Measurements from ENCODE around the gene PABPN1L.

DNA sequence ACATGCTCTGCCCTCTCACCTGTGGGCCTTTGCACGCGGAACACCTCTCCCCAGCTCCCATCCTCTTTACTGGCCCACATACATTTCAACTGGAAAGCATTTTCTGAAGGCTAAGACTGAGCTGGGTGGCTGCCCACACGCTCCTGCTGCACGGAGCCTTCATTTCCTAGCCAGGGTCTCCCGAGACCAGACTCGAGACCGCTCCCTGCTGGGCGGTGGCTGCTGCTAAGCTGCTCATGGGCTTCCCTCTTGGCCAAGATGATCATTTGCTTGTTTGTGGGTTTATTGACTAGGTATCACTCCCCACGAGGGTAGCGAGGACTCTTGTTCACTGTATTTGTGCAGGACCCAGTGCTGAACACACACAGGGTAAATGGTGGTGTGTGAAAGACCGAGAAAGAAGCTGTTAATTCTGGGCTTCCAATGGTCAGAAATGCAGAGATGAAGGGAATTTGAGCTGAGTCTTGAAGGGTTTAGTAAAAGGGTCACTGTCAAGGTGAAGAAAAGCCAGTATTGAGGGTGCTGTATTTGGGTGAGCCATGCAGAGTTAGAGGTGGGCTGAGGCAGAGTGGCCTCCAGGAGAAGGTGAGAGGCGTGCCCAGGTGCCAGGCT, 8.6 kb downstream of the PABPN1L start:
- TF ChIP-seq, protein P1, sequence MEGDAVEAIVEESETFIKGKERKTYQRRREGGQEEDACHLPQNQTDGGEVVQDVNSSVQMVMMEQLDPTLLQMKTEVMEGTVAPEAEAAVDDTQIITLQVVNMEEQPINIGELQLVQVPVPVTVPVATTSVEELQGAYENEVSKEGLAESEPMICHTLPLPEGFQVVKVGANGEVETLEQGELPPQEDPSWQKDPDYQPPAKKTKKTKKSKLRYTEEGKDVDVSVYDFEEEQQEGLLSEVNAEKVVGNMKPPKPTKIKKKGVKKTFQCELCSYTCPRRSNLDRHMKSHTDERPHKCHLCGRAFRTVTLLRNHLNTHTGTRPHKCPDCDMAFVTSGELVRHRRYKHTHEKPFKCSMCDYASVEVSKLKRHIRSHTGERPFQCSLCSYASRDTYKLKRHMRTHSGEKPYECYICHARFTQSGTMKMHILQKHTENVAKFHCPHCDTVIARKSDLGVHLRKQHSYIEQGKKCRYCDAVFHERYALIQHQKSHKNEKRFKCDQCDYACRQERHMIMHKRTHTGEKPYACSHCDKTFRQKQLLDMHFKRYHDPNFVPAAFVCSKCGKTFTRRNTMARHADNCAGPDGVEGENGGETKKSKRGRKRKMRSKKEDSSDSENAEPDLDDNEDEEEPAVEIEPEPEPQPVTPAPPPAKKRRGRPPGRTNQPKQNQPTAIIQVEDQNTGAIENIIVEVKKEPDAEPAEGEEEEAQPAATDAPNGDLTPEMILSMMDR (IDR thresholded peaks at IDR 0.05) = peak; percentile 34 to 46 (median 40)
- no peak for TF ChIP-seq POLR2A (IDR thresholded peaks at IDR 0.05)
